ENCODE data around the gene NDUFC2. TPM values are rescaled to one million over a fixed set of nuclear protein-coding genes. Genes with fewer than 3 reads are reported as not detected.
A peak's percentile ranks its signal among the peaks of the same experiment; 100 is the strongest.

The NDUFC2 gene
- total and polyA plus RNA-seq, 2 of the 13 experiments (the other 11 are each of a cell fraction or from before 2014, with no cell fraction given): 256 to 363 TPM

- TF ChIP-seq HNRNPUL1 (IDR thresholded peaks at IDR 0.05; ENCODE audit: low read depth, low read length): peak; percentile 56; the same call in 1 of the 2 replicates
- TF ChIP-seq ETV5 (CRISPR knock-in tag; IDR thresholded peaks at IDR 0.05; ENCODE audit: borderline replicate concordance): peak; percentile 81
- peak; percentile 80 for TF ChIP-seq ZBTB7B (CRISPR knock-in tag; IDR thresholded peaks at IDR 0.05)
- TF ChIP-seq THRA (CRISPR knock-in tag; IDR thresholded peaks at IDR 0.05; ENCODE audit: borderline replicate concordance): peak; percentile 79; the same call in 1 of the 2 replicates
- TF ChIP-seq TBX2 (CRISPR knock-in tag; IDR thresholded peaks at IDR 0.05; ENCODE audit: borderline replicate concordance): 0 out of 2 replicates have a peak, but pooled peaks have one; percentile 54
- peak; percentile 77; the same call in 1 of the 2 replicates for TF ChIP-seq ZNF670 (CRISPR knock-in tag; IDR thresholded peaks at IDR 0.05; ENCODE audit: borderline replicate concordance)
- peak; percentile 72; the same call in 1 of the 2 replicates for TF ChIP-seq IRF2 (CRISPR knock-in tag; IDR thresholded peaks at IDR 0.05)
- TF ChIP-seq TFE3 (CRISPR knock-in tag; IDR thresholded peaks at IDR 0.05): peak; percentile 99
- TF ChIP-seq ZNF644 (CRISPR knock-in tag; IDR thresholded peaks at IDR 0.05; ENCODE audit: low read depth): peak; percentile 95
- TF ChIP-seq MIER2 (CRISPR knock-in tag; IDR thresholded peaks at IDR 0.05): peak; percentile 75
- TF ChIP-seq, protein P1, sequence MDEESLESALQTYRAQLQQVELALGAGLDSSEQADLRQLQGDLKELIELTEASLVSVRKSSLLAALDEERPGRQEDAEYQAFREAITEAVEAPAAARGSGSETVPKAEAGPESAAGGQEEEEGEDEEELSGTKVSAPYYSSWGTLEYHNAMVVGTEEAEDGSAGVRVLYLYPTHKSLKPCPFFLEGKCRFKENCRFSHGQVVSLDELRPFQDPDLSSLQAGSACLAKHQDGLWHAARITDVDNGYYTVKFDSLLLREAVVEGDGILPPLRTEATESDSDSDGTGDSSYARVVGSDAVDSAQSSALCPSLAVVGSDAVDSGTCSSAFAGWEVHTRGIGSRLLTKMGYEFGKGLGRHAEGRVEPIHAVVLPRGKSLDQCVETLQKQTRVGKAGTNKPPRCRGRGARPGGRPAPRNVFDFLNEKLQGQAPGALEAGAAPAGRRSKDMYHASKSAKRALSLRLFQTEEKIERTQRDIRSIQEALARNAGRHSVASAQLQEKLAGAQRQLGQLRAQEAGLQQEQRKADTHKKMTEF (CRISPR knock-in tag; IDR thresholded peaks at IDR 0.05): peak; percentile 85
- TF ChIP-seq ZNF770 (CRISPR knock-in tag; IDR thresholded peaks at IDR 0.05): 0 out of 2 replicates have a peak, but pooled peaks have one; percentile 18
- TF ChIP-seq CEBPG (CRISPR knock-in tag; IDR thresholded peaks at IDR 0.05): peak; percentile 77
- 0 out of 2 replicates have a peak, but pooled peaks have one; percentile 47 for TF ChIP-seq TOPORS (CRISPR knock-in tag; IDR thresholded peaks at IDR 0.05)
- peak; percentile 91 for TF ChIP-seq RARA (CRISPR knock-in tag; IDR thresholded peaks at IDR 0.05)
- peak; percentile 34; the same call in 1 of the 2 replicates for TF ChIP-seq KAT2B (IDR thresholded peaks at IDR 0.05; ENCODE audit: borderline replicate concordance, low read depth, low read length)
- TF ChIP-seq ARID5B (CRISPR knock-in tag; IDR thresholded peaks at IDR 0.05): peak; percentile 97
- peak; percentile 49; the same call in 1 of the 2 replicates for TF ChIP-seq ATF3 (CRISPR knock-in tag; IDR thresholded peaks at IDR 0.05)
- peak; percentile 80 for TF ChIP-seq ZNF614 (CRISPR knock-in tag; IDR thresholded peaks at IDR 0.05; ENCODE audit: borderline replicate concordance)
Measured at GRCh38 chr11:78086521-78087074, 6.9 kb upstream of the NDUFC2 start (continued).
